GM12873 (cell line): Measurements from ENCODE around the gene SUB1.

Experiments
- CTCF ChIP-seq: IDR thresholded peaks from 2 replicates; pipeline ENCODE4 v1.5.1; 2012; ENCODE audit warnings: low read depth, mild to moderate bottlenecking, moderate library complexity, low read length, control low read depth; ENCODE audit not compliant: insufficient read depth; ENCODE audit errors: missing control alignments

The SUB1 gene

GRCh38 chr5:32543291-32543690 lies 42.1 kb upstream of the SUB1 start:
- TF ChIP-seq CTCF = no peak

- TF ChIP-seq CTCF = no peak
Measured at GRCh38 chr5:32545102-32545800, 40.1 kb upstream of the SUB1 start.

- no peak for TF ChIP-seq CTCF
Measured at GRCh38 chr5:32551194-32551593, 34.2 kb upstream of the SUB1 start.

- no peak for TF ChIP-seq CTCF
Measured at GRCh38 chr5:32551865-32552264, 33.5 kb upstream of the SUB1 start.

- TF ChIP-seq CTCF = no peak
Measured at GRCh38 chr5:32552936-32553335, 32.4 kb upstream of the SUB1 start.

- TF ChIP-seq CTCF = no peak
Measured at GRCh38 chr5:32559411-32559810, 25.9 kb upstream of the SUB1 start.

GRCh38 chr5:32559921-32560320 lies 25.4 kb upstream of the SUB1 start:
- TF ChIP-seq CTCF = no peak

- TF ChIP-seq CTCF = no peak
Measured at GRCh38 chr5:32562056-32562455, 23.3 kb upstream of the SUB1 start.
